ENCODE data around the gene CUBN. TPM values are rescaled to one million over a fixed set of nuclear protein-coding genes. Genes with fewer than 3 reads are reported as not detected.

CUBN gene
- total RNA-seq, 4 donors from 2014 or later: 0.37 to 1.5 (median 1.1) TPM

GRCh38 chr10:17064435-17064834, 65.2 kb downstream of the CUBN start:
- Histone ChIP-seq H3K9me3 (no peaks in the 10 kb centered on the region), H3K4me1 (peaks cover 0 to 2% (median 0%) of the 10 kb centered on the region in 4 donors), H3K27me3 (no peaks in the 10 kb centered on the region), H3K27ac (no peak overlapping the region), H3K4me3 (no peak overlapping the region), H3K36me3 (no peaks in the 10 kb centered on the region)
- in situ Hi-C loops (cut with MboI; ENCODE audit: low pct_ligation_motif_present in 1 of 4, low pct_unique_long_range_greater_than_20kb in 1 of 4, low sequenced_read_pairs in 3 of 4): no loop called here
- TF ChIP-seq POLR2A (IDR thresholded peaks at IDR 0.05) (no peak), CTCF (IDR thresholded peaks at IDR 0.05) (no peak), POLR2AphosphoS5 (IDR thresholded peaks at IDR 0.05) (no peak), EP300 (IDR thresholded peaks at IDR 0.05; ENCODE audit: low read depth) (no peak)
- DNase-seq: no peak
- 67 to 93% methylated on average over 1 to 2 of the region's 2 CpGs for WGBS, 2 donors (ENCODE audit: low coverage in 1 of 2)
- intact Hi-C loops (cut with DNase I; ENCODE audit: low total_unique reads): no loop called here

GRCh38 chr10:17062955-17063484, 66.6 kb downstream of the CUBN start:
- intact Hi-C loops (cut with DNase I; ENCODE audit: low total_unique reads) (no loop called here), in situ Hi-C loops (cut with MboI; ENCODE audit: low pct_ligation_motif_present in 1 of 4, low pct_unique_long_range_greater_than_20kb in 1 of 4, low sequenced_read_pairs in 3 of 4) (no loop called here)
- H3K4me3 ChIP-seq: no peak overlapping the region
- no peaks in the 10 kb centered on the region for H3K36me3 ChIP-seq
- peak overlapping the region; percentile 6 to 53 (median 27) for H3K27ac ChIP-seq
- 69 to 76% methylated on average over 6 of the region's 6 CpGs for WGBS, 2 donors (ENCODE audit: low coverage in 1 of 2)
- H3K4me1 ChIP-seq: peaks cover 0 to 2% (median 0%) of the 10 kb centered on the region in 4 donors
- H3K9me3 ChIP-seq: no peaks in the 10 kb centered on the region
- no peak for DNase-seq
- TF ChIP-seq EP300 (IDR thresholded peaks at IDR 0.05; ENCODE audit: low read depth) (no peak), POLR2A (IDR thresholded peaks at IDR 0.05) (no peak), CTCF (IDR thresholded peaks at IDR 0.05) (no peak), POLR2AphosphoS5 (IDR thresholded peaks at IDR 0.05) (no peak)
- no peaks in the 10 kb centered on the region for H3K27me3 ChIP-seq

DNA sequence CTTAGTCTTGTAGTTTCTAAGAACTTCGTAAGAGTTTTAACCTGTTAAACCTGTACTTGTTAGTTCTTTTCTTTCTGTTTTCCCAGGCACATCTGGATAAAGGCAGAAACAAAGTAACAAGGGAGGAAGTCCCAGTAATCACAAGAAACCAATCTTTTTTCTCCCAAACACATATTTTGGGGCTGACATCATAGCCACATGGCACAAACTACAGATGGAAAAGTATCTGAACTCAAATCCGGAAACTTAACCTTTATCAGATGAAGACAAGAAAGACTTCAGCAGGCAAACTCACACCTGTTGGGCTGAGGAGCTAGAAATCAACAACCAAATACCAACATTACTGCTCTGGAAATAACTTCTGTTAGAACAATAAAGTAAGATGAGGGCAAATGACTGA, 67.1 kb downstream of the CUBN start:
- WGBS, 2 donors (ENCODE audit: low coverage in 1 of 2): 73 to 78% methylated on average over 2 of the region's 2 CpGs
- Histone ChIP-seq H3K27me3 (no peaks in the 10 kb centered on the region), H3K4me3 (no peak overlapping the region), H3K27ac (peak overlapping the region in 3 of 4 donors; percentile 6 to 53 (median 48)), H3K36me3 (no peaks in the 10 kb centered on the region), H3K4me1 (peaks cover 0 to 2% (median 0%) of the 10 kb centered on the region in 4 donors), H3K9me3 (no peaks in the 10 kb centered on the region)
- no peak for DNase-seq
- in situ Hi-C loops (cut with MboI; ENCODE audit: low pct_ligation_motif_present in 1 of 4, low pct_unique_long_range_greater_than_20kb in 1 of 4, low sequenced_read_pairs in 3 of 4): no loop called here
- TF ChIP-seq EP300 (IDR thresholded peaks at IDR 0.05; ENCODE audit: low read depth): no peak
- no peak for TF ChIP-seq POLR2AphosphoS5 (IDR thresholded peaks at IDR 0.05)
- no peak for TF ChIP-seq CTCF (IDR thresholded peaks at IDR 0.05)
- no peak for TF ChIP-seq POLR2A (IDR thresholded peaks at IDR 0.05)
- intact Hi-C loops (cut with DNase I; ENCODE audit: low total_unique reads): no loop called here

DNA sequence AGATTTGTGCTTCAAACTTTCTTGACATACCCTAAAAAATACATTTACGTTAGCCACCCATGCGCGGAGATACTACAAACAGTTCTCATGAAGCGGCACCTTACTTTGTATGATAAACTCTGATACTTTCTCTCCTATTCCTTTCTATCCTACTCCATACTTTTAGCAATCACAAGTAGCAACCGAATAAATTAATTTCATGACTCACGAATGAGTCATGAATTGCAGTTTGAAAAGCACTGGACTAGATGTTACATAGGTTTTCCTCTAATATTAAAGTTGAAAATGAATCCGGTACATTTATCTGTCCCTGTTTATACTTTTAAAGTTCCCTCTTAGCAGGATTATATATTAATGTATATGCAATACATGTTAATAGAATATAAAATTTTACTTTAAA, 67.6 kb downstream of the CUBN start:
- WGBS, 2 donors (ENCODE audit: low coverage in 1 of 2): 81 to 89% methylated on average over 7 of the region's 7 CpGs
- in situ Hi-C loops (cut with MboI; ENCODE audit: low pct_ligation_motif_present in 1 of 4, low pct_unique_long_range_greater_than_20kb in 1 of 4, low sequenced_read_pairs in 3 of 4): no loop called here

More for the DNA sequence above, 67.6 kb downstream of the CUBN start:
- H3K36me3 ChIP-seq: no peaks in the 10 kb centered on the region
- intact Hi-C loops (cut with DNase I; ENCODE audit: low total_unique reads): no loop called here
- no peak overlapping the region for H3K4me3 ChIP-seq
- H3K9me3 ChIP-seq: no peaks in the 10 kb centered on the region
- no peaks in the 10 kb centered on the region for H3K27me3 ChIP-seq
- peak overlapping the region in 2 of 4 donors; percentile 6 to 48 for H3K27ac ChIP-seq
- DNase-seq: no peak
- H3K4me1 ChIP-seq: no peaks in the 10 kb centered on the region
- TF ChIP-seq CTCF (IDR thresholded peaks at IDR 0.05) (no peak), EP300 (IDR thresholded peaks at IDR 0.05; ENCODE audit: low read depth) (no peak), POLR2AphosphoS5 (IDR thresholded peaks at IDR 0.05) (no peak), POLR2A (IDR thresholded peaks at IDR 0.05) (no peak)

All from transverse colon (tissue), 4 donors.